Neural progenitor cell (in vitro differentiated cells): ENCODE measurements around the gene PHF20.

Experiments used
- CTCF ChIP-seq: fragments of 200-600 bp; sonication (generic); IDR thresholded peaks from 2 replicates; pipeline ENCODE4 v1.5.1; 2017; ENCODE audit warnings: antibody characterized with exemption, mild to moderate bottlenecking
- EZH2 ChIP-seq: fragments of 200-600 bp; sonication (generic); IDR thresholded peaks from 2 replicates; pipeline ENCODE4 v1.6.1; 2017; ENCODE audit warnings: antibody characterized with exemption, mild to moderate bottlenecking, moderate library complexity

- TF ChIP-seq CTCF (no peak), EZH2 (no peak)
Measured at GRCh38 chr20:35743693-35744491, 27.9 kb upstream of the PHF20 start.
